H1 (cell line): ENCODE results near the gene METTL8. TPM values are rescaled to one million over a fixed set of nuclear protein-coding genes. Genes with fewer than 3 reads are reported as not detected.

Experiments
- CTCF ChIA-PET: fragments of 300-600 bp; sonication (Branson Sonifier 250); formaldehyde crosslinking; loops from one replicate; lab custom pipeline; 2021; ENCODE audit not compliant: partially characterized antibody; lab: Charles Lee
- POLR2A ChIA-PET: fragments of 300-600 bp; sonication (Branson Sonifier 250); formaldehyde crosslinking; loops from one replicate; lab custom pipeline; 2021; ENCODE audit warnings: inconsistent platforms; ENCODE audit not compliant: partially characterized antibody; lab: Charles Lee
- DNase-seq, 2 experiments: peaks; one replicate each; pipeline versions ENCODE4 v3.0.0 to v3.0.0-alpha.2; 2010 to 2022; ENCODE audit warnings: low spot score in 2 of 2, low read depth in 1 of 2, mixed read lengths in 1 of 2
- FAIRE-seq: peaks from 2 replicates; lab custom pipeline; 2011; peaks lifted over from hg19 to GRCh38; lab: Jason Lieb, UNC
- H2AFZ ChIP-seq: 2 replicates; pipeline ENCODE4 v1.8.1; 2012; ENCODE audit warnings: low read length, inconsistent platforms
- H2AK5ac ChIP-seq: 2 replicates; pipeline ENCODE4 v1.6.1; 2013; ENCODE audit warnings: low read depth, low read length
- H2BK120ac ChIP-seq: replicated peaks from 2 replicates; pipeline ENCODE3; 2013; ENCODE audit warnings: low read depth, low read length, inconsistent platforms
- H2BK12ac ChIP-seq: 2 replicates; pipeline ENCODE4 v1.6.1; 2013; ENCODE audit warnings: low read depth, low read length
- H2BK15ac ChIP-seq: 2 replicates; pipeline ENCODE4 v1.6.1; 2013; ENCODE audit warnings: low read length
- H2BK20ac ChIP-seq: 2 replicates; pipeline ENCODE4 v1.6.1; 2013; ENCODE audit warnings: low read length
- H2BK5ac ChIP-seq: 2 replicates; pipeline ENCODE4 v1.6.1; 2013; ENCODE audit warnings: low read depth, low read length
- H3K14ac ChIP-seq: 2 replicates; pipeline ENCODE4 v1.6.1; 2013; ENCODE audit warnings: inconsistent platforms; ENCODE audit not compliant: insufficient read length
- H3K18ac ChIP-seq: 2 replicates; pipeline ENCODE4 v1.6.1; 2013; ENCODE audit warnings: low read length; ENCODE audit errors: extremely low read depth
- H3K23ac ChIP-seq: 2 replicates; pipeline ENCODE4 v1.6.1; 2013; ENCODE audit warnings: inconsistent platforms; ENCODE audit not compliant: insufficient read length
- H3K23me2 ChIP-seq: 2 replicates; pipeline ENCODE4 v1.6.1; 2013; ENCODE audit warnings: low read depth, low read length
- H3K27ac ChIP-seq: 2 replicates; pipeline ENCODE4 v1.6.1; 2011; ENCODE audit warnings: low read depth, low read length, inconsistent platforms
- H3K27me3 ChIP-seq, 4 experiments: replicated peaks in 1 of 4; 1 replicate in 1 of 4; 2 replicates in 3 of 4; pipeline versions ENCODE4 v1.6.1 to v1.8.1; 2011 to 2013; ENCODE audit warnings: low read length in 3 of 4, mild to moderate bottlenecking in 3 of 4, inconsistent platforms in 2 of 4, mixed read lengths in 2 of 4, moderate library complexity in 1 of 4; ENCODE audit not compliant: control insufficient read depth in 3 of 4, insufficient read depth in 3 of 4; ENCODE audit errors: extremely low read depth in 1 of 4
- H3K36me3 ChIP-seq, 4 experiments: 2 replicates each; pipeline versions ENCODE4 v1.6.1 to v1.8.1; 2011 to 2013; ENCODE audit warnings: mild to moderate bottlenecking in 4 of 4, low read length in 3 of 4, moderate library complexity in 2 of 4, control low read depth in 1 of 4, inconsistent platforms in 1 of 4; ENCODE audit not compliant: insufficient read depth in 4 of 4, control insufficient read depth in 2 of 4
- H3K4ac ChIP-seq: replicated peaks from 2 replicates; pipeline ENCODE3; 2013; ENCODE audit warnings: low read length, low read depth, mixed read lengths, inconsistent platforms; ENCODE audit not compliant: insufficient read length
- H3K4me1 ChIP-seq, 4 experiments: replicated peaks in 1 of 4; 1 replicate in 1 of 4; 2 replicates in 3 of 4; pipeline versions ENCODE4 v1.6.1 to v1.8.1; 2011 to 2013; ENCODE audit warnings: low read length in 3 of 4, inconsistent platforms in 2 of 4, mixed read lengths in 1 of 4; ENCODE audit not compliant: insufficient read depth in 4 of 4, control insufficient read depth in 3 of 4
- H3K4me2 ChIP-seq, 2 experiments: 2 replicates each; pipeline versions ENCODE4 v1.6.1 to v1.8.1; 2011 to 2013; ENCODE audit warnings: low read depth in 2 of 2, low read length in 2 of 2, control low read depth in 1 of 2, inconsistent platforms in 1 of 2, mild to moderate bottlenecking in 1 of 2; ENCODE audit not compliant: insufficient read depth in 1 of 2
- H3K4me3 ChIP-seq, 4 experiments: fragments of 200-600, 300-600 bp in 1 of 4; sonication (generic), shearing (Covaris generic), sonication (Bioruptor Twin) in 1 of 4; 2 replicates each; pipeline versions ENCODE4 v1.5.1 to v1.8.1; 2011 to 2016; ENCODE audit warnings: low read length in 4 of 4, low read depth in 3 of 4, control low read depth in 2 of 4, inconsistent platforms in 2 of 4, mild to moderate bottlenecking in 2 of 4, mixed read lengths in 1 of 4, moderate library complexity in 1 of 4; ENCODE audit not compliant: insufficient read depth in 2 of 4; ENCODE audit errors: extremely low read depth in 1 of 4
- H3K56ac ChIP-seq: replicated peaks from 2 replicates; pipeline ENCODE3; 2013; ENCODE audit warnings: low read depth, mild to moderate bottlenecking, mixed read lengths, low read length, inconsistent platforms; ENCODE audit not compliant: insufficient read length
- H3K79me1 ChIP-seq: 2 replicates; pipeline ENCODE4 v1.6.1; 2013; ENCODE audit warnings: low read depth, low read length, control low read depth
- H3K79me2 ChIP-seq, 2 experiments: 2 replicates each; pipeline versions ENCODE4 v1.6.1 to v1.8.1; 2012 to 2013; ENCODE audit warnings: low read length in 2 of 2, mild to moderate bottlenecking in 2 of 2, inconsistent platforms in 1 of 2; ENCODE audit not compliant: insufficient read depth in 2 of 2, control insufficient read depth in 1 of 2
- H3K9ac ChIP-seq, 4 experiments: replicated peaks in 1 of 4; 1 replicate in 1 of 4; 2 replicates in 3 of 4; pipeline versions ENCODE4 v1.6.1 to v1.8.1; 2011 to 2013; ENCODE audit warnings: low read depth in 3 of 4, low read length in 3 of 4, control low read depth in 2 of 4, mild to moderate bottlenecking in 2 of 4, moderate library complexity in 2 of 4, inconsistent platforms in 1 of 4; ENCODE audit errors: extremely low read depth in 1 of 4
- H3K9me3 ChIP-seq, 2 experiments: 2 replicates each; pipeline versions ENCODE4 v1.6.1 to v1.8.1; 2012 to 2013; ENCODE audit warnings: mild to moderate bottlenecking in 2 of 2, moderate library complexity in 2 of 2, control low read depth in 1 of 2, inconsistent platforms in 1 of 2, low read depth in 1 of 2, low read length in 1 of 2, mixed read lengths in 1 of 2; ENCODE audit not compliant: insufficient read depth in 2 of 2
- H4K20me1 ChIP-seq, 2 experiments: replicated peaks in 1 of 2; 2 replicates each; pipeline versions ENCODE3 to v1.8.1; 2011 to 2013; ENCODE audit warnings: inconsistent platforms in 2 of 2, low read length in 2 of 2, mild to moderate bottlenecking in 1 of 2; ENCODE audit not compliant: insufficient read depth in 2 of 2, control insufficient read depth in 1 of 2
- H4K5ac ChIP-seq: 2 replicates; pipeline ENCODE4 v1.6.1; 2013; ENCODE audit warnings: low read length, low read depth, mixed read lengths, inconsistent platforms; ENCODE audit not compliant: insufficient read length
- H4K8ac ChIP-seq: 2 replicates; pipeline ENCODE4 v1.8.0; 2013; ENCODE audit warnings: mild to moderate bottlenecking, moderate library complexity, low read length, inconsistent platforms; ENCODE audit not compliant: insufficient read depth; ENCODE audit errors: extremely low read depth
- H4K91ac ChIP-seq: replicated peaks from 2 replicates; pipeline ENCODE3; 2013; ENCODE audit warnings: low read length, mixed read lengths, inconsistent platforms; ENCODE audit not compliant: insufficient read length
- ATF2 ChIP-seq: IDR thresholded peaks from 2 replicates; pipeline ENCODE4 v1.6.1; 2012; ENCODE audit warnings: low read length, inconsistent platforms
- FOSL1 ChIP-seq: IDR thresholded peaks from 2 replicates; pipeline ENCODE4 v1.6.1; 2011; ENCODE audit warnings: mild to moderate bottlenecking, low read depth, low read length, moderate library complexity; ENCODE audit not compliant: insufficient read depth
- PHF8 ChIP-seq: fragments of 200-600 bp; sonication (generic); conservative IDR thresholded peaks from 2 replicates; pipeline ENCODE4 v1.7.1; 2012; ENCODE audit warnings: low read depth, mild to moderate bottlenecking, inconsistent platforms, low read length, moderate library complexity
- RBBP5 ChIP-seq: IDR thresholded peaks from 2 replicates; pipeline ENCODE4 v1.7.1; 2012; ENCODE audit warnings: low read depth, mild to moderate bottlenecking, inconsistent platforms, low read length, moderate library complexity, borderline replicate concordance
- SIRT6 ChIP-seq: IDR thresholded peaks from one replicate; pipeline ENCODE4 v1.7.1; 2012; ENCODE audit warnings: low read length, inconsistent platforms
- SP4 ChIP-seq: IDR thresholded peaks from 2 replicates; pipeline ENCODE4 v1.6.1; 2012; ENCODE audit warnings: low read length, inconsistent platforms
- SRF ChIP-seq: IDR thresholded peaks from 2 replicates; pipeline ENCODE4 v1.6.1; 2011; ENCODE audit warnings: mild to moderate bottlenecking, low read depth, low read length, moderate library complexity
- WGBS, 2 experiments: shearing (Covaris generic) in 1 of 2; methylation state at CpG; one replicate each; pipeline versions ENCODE4 v1.1.6 to v1.1.7; 2013 to 2015; ENCODE audit warnings: low lambda C conversion rate in 2 of 2, mixed read lengths in 2 of 2, inconsistent platforms in 1 of 2, low coverage in 1 of 2, missing lambda C conversion rate in 1 of 2; ENCODE audit not compliant: insufficient replicate concordance in 2 of 2, insufficient coverage in 1 of 2, insufficient read length in 1 of 2; ENCODE audit errors: extremely low coverage in 1 of 2, missing lambda C conversion rate in 1 of 2; 5-methylcytosine and 5-hydroxymethylcytosine counted together
- polyA plus RNA-seq, 7 experiments: library from polyadenylated mRNA; depleted of rRNA in 3 of 7; stranded (reverse) in 5 of 7; unstranded in 2 of 7; fragments of >200 nt in 5 of 7; fragments of 200-250 nt in 2 of 7; gene quantifications; 1 replicate in 5 of 7; 2 replicates in 1 of 7; 4 replicates in 1 of 7; pipeline versions ENCODE4 v1.2.1 to v1.2.3, GENCODE V29; 2011 to 2013; ENCODE audit warnings: missing spikeins in 2 of 7, mixed read lengths in 2 of 7
- total RNA-seq: library from RNA; stranded (reverse); fragmentation: NEBNext Ultra II Directional; extraction: Animal tissue kit (Norgen Biotek cat#: 25700); gene quantifications from 2 replicates; pipeline ENCODE4 v1.2.1, GENCODE V29; 2021

METTL8 gene
- total and polyA plus RNA-seq, 2 of the 8 experiments (the other 6 are each of a cell fraction or from before 2014, with no cell fraction given), result 17.6 to 79.7 TPM

DNA sequence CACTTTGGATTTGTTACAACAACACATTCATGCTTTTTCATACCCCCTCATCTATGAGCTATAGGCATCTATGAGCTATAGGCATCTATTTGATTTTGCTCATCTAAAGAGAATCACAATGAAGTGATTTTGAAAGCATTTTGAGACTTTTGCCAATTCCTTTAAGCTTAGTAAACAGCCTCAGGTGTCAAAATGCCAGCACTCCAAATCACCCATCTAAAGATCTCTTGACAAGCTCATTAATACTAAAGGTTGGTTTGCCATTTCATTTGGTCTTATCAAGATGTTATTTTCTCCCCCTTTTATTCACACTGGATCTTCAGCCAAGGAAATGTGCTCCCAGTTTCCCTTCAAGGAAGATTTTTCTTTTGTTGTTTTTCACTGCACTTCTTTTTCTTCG, 162.4 kb downstream of the METTL8 start:
- Histone ChIP-seq H3K36me3 (no peaks in the 10 kb centered on the region), H3K18ac (no peak overlapping the region), H3K27ac (no peak overlapping the region), H3K9ac (no peak overlapping the region), H4K5ac (no peak overlapping the region), H2BK20ac (no peak overlapping the region), H4K91ac (no peak overlapping the region), H3K79me2 (no peaks in the 10 kb centered on the region), H3K4me2 (no peak overlapping the region), H2BK120ac (no peak overlapping the region), H3K9me3 (no peaks in the 10 kb centered on the region), H2BK5ac (no peak overlapping the region), H3K4me1 (peaks cover 0 to 6% (median 0%) of the 10 kb centered on the region in 4 experiments; a peak in 2 of 7 replicates), H2AK5ac (no peak overlapping the region), H3K56ac (no peak overlapping the region), H4K8ac (no peak overlapping the region), H3K4ac (no peak overlapping the region), H3K23ac (no peak overlapping the region), H2AFZ (no peak overlapping the region), H3K27me3 (no peaks in the 10 kb centered on the region), H3K14ac (no peak overlapping the region), H3K79me1 (no peaks in the 10 kb centered on the region), H4K20me1 (no peaks in the 10 kb centered on the region), H2BK12ac (no peak overlapping the region), H3K23me2 (no peaks in the 10 kb centered on the region), H3K4me3 (no peak overlapping the region)
- CTCF ChIA-PET, result interaction anchor here (0.6 to 1.2 kb wide), 2 partner anchors 145 to 1457 kb away, joined by 3 to 5 read pairs; no protein-coding TSS in a partner anchor
- POLR2A ChIA-PET, result no interaction called here
- no peak for FAIRE-seq
- 71% methylated on average over 1 of the region's 1 CpG; no CpG with 5 or more reads in 1 of the 2 experiments for WGBS, 2 experiments
- DNase-seq, result no peak
- TF ChIP-seq SRF, result no peak
- no peak for TF ChIP-seq PHF8
- no peak for TF ChIP-seq ATF2
- TF ChIP-seq SP4, result no peak
- TF ChIP-seq FOSL1, result no peak
- TF ChIP-seq SIRT6, result no peak
- TF ChIP-seq RBBP5, result no peak
- TF ChIP-seq, all 59 proteins: peak for 0
- H2BK15ac ChIP-seq, result no peak overlapping the region
